Mononuclear cell (primary cell): ENCODE data around the gene NANOS1. TPM values are rescaled to one million over a fixed set of nuclear protein-coding genes. Genes with fewer than 3 reads are reported as not detected.

ENCODE experiments used
- H3K27me3 ChIP-seq: 2 replicates; pipeline ENCODE4 v1.6.0; 2011; ENCODE audit warnings: low read length, control low read depth; ENCODE audit not compliant: insufficient read depth
- H3K4me1 ChIP-seq: 2 replicates; pipeline ENCODE4 v1.5.1; 2011; ENCODE audit warnings: mild to moderate bottlenecking, low read length, control low read depth; ENCODE audit not compliant: insufficient read depth
- H3K4me3 ChIP-seq: 2 replicates; pipeline ENCODE4 v1.5.1; 2011; ENCODE audit warnings: mild to moderate bottlenecking, low read length, moderate library complexity
- H3K9me3 ChIP-seq: 2 replicates; pipeline ENCODE4 v1.5.1; 2011; ENCODE audit warnings: low read depth, mild to moderate bottlenecking, control low read depth, low read length
- total RNA-seq: library from RNA; depleted of rRNA; stranded (reverse); fragments of >200 nt; gene quantifications from one replicate; pipeline ENCODE4 v1.2.3, GENCODE V29; 2012

The NANOS1 gene
- total RNA-seq, 1 donor = under 0.01 TPM

DNA sequence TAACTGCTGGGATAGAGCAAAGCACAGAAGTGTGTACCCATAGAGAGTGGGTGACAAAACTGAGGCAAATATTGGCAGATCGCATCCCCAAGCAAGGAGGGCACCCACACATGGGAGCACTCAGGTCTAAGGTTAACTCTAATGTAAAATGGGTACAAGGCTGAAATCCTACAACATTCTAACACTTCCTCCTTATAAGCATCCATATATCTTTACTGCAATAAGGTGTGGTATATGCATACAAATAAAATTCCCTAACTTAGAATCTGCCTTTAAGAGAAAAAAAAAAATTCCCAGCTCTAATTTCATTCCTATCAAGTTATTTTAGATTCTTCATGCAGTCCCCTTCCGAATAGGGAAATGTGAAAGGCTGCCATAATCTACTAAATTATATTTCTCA is 32.4 kb downstream of the NANOS1 start:
- Histone ChIP-seq H3K27me3 (no peaks in the 10 kb centered on the region), H3K4me3 (no peak overlapping the region)

DNA sequence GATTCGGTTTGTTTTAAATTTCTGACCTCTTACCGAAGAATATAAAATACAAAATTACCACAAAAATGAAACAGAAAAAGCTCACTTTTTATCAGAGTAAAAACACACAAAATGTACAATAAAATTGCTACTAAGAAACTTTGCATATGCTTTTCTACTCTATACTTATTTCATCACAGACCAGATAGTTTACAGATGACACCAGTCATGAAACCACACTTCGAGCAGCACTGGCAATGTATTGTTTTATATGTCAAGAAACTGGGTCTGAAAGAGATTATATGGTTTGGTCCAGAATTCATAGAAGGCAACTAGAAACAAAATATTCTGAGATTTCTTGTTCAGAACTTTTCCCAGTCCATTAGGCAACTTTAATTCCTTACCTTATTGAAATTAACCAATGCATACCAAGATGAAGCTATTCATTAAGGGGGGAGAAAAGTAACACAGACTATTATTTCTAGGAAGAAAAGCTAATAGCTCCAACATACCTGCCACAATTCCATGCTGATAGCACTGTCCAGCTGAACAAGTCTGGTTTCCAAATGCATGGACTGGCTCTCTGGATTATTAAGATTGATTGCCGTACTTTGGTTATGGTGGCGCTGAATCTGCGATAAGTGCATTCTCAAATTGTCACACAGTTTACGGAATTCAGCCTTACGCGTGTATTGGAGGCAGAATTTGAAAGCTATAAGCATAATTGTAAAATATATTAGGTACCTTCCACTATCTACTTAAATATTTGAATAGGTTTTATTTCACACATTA is 41.1 kb downstream of the NANOS1 start:
- Histone ChIP-seq H3K27me3 (no peaks in the 10 kb centered on the region), H3K9me3 (no peaks in the 10 kb centered on the region), H3K4me3 (no peak overlapping the region), H3K4me1 (peaks cover under 1% of the 10 kb centered on the region)

More for the DNA sequence above, 32.4 kb downstream of the NANOS1 start:
- Histone ChIP-seq H3K9me3 (no peaks in the 10 kb centered on the region), H3K4me1 (no peaks in the 10 kb centered on the region)

DNA sequence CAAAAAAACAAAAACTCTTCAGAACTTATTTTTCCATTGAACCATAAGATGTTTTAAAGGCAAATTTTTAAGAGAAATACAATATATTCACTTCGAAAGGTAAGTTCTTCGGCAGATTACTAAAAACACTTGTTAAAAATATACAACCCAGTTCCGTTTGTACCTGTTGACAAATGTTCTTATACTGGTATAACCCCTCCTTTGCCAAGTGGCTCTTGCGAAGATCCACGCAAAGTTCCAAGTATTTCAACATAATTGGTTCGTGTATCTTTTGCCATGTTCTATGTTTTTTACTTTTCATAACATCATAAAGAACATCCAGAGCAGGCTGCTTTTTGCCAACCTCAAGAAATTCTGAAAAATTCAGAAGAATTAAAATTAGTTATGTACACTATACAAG is 44.1 kb downstream of the NANOS1 start:
- Histone ChIP-seq H3K9me3 (no peaks in the 10 kb centered on the region), H3K4me1 (peaks cover 30% of the 10 kb centered on the region)

DNA sequence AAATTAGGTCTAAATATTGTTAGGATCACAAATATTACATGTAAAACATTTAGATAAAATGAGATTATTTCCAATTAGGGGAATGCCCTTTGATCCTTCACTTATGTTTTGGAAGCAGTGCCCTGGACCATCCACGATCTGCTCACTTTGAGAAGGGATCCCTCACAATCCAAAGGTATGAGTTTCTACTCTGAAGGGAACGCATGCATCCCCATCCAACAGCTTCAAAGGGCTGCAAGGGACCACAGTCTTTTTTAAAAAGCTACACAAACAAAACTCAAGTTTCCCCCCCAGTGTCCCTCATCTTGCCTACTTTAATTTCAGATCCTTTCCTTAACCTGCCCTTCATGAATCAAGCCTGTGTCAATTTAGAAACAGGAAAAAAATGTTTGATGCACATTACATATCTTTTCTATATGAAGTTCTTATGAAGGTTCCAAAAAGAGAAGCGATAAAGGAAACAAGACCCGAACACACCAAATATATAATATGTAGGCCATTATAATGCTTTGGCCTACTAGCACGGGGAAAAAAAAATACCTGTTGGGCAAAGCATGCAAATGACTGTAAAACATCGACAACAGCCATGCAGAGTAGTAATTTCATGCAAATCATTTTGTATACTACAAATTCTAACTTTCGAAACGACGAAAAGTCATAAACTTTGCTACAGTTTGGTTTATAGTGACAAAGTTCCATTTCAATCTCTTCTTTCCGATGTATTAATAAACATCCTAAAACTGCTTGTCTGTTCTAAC is 49.1 kb downstream of the NANOS1 start:
- H3K27me3 ChIP-seq = no peaks in the 10 kb centered on the region
- no peaks in the 10 kb centered on the region for H3K9me3 ChIP-seq
- H3K4me3 ChIP-seq = peak overlapping the region; percentile 99
- peaks cover 55% of the 10 kb centered on the region for H3K4me1 ChIP-seq

More for the DNA sequence above, 44.1 kb downstream of the NANOS1 start:
- Histone ChIP-seq H3K27me3 (no peaks in the 10 kb centered on the region), H3K4me3 (no peak overlapping the region)

DNA sequence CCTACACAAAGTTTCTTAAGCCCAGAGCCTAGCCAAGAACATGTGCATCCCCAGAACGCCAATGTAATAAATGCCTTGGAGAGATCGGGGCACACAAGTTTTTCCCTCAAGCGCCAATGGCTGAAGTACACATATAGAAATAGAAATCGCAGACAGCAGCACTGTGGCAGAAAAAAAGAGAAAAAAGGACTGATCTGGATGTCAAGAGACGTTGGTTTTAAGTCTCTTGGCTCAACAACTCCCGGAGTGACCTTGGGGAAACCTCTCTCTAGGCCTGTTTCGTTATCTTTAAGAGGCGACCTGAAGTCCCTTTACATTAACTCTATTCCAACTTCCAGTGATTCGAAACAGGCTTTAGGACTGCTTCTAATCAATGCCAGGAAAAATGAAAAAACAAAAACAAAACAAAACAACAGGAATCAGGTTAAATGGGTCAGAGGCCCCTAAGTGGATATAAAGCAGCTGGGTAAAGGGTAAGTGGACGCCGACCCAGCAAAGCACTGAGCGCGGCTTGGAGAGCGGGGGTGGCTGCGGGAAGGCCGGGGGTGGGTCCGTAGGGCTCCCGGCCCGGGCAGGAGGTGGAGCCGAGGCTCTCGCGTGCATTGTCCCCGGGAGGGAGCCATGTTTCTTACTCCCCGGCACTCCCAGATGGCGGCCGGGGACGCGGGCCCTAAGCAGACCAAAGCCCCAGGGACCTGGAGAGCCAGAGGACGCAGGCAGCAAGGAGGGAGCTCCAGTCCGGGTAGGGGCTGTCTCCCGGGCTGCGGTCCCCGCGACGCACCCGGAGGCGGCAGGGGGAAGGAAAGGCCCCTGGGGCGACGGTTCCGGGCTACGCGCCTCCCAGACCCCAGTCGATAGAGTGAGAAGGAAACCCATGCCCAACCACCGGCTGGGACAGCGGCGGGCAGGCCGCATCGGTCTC is 50.3 kb downstream of the NANOS1 start:
- H3K4me1 ChIP-seq = peaks cover 55% of the 10 kb centered on the region
- H3K9me3 ChIP-seq = no peaks in the 10 kb centered on the region
- H3K27me3 ChIP-seq = no peaks in the 10 kb centered on the region

DNA sequence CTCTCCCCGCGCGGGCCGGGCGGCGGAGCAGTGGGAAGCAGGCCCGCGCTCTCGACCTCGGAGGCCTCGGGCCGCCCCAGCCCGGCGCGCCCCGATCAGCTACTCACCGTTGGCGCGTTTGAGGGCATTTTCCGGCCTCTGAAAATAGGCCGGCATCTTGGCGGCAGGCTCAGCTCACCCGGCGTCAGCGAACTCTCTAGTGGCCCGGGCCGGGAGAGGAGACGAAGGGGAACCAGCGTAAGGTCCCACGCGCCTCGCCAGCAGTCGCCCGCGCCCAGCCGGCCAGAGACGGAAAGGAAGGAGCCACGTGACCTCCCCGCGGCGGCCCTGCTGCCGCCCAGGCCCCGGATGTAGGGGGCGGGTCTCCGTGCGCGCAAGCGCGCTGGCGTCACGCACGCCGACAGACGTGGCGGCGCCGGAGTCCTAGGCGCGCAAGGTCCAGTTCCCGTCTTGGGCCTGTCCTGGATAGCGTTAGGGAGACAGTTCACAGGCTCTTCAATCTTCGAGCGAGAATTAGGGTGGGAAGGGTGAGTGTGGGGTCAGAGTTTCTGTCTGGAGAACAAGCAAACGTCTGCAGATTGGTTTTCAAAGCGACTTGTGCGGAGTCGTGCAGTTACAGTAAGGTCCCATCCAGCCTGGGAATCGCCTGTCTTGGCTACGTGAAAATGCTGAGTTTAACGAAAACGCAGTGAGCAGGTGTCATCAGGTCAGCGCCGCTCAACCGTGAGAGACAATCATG is 51.2 kb downstream of the NANOS1 start, which contains the start of gene EIF3A:
Gene EIF3A (minus strand): TSS at position 297 of the 739 bp plus-strand sequence. CDS start 141 bp downstream, at position 156.
- H3K27me3 ChIP-seq = no peaks in the 10 kb centered on the region
- no peaks in the 10 kb centered on the region for H3K9me3 ChIP-seq
- peaks cover 54% of the 10 kb centered on the region for H3K4me1 ChIP-seq
- peak within 1 kb of the TSS; percentile 99 for H3K4me3 ChIP-seq

More for the DNA sequence above, 50.3 kb downstream of the NANOS1 start:
- H3K4me3 ChIP-seq = peak overlapping the region; percentile 99

Other genes starting within 250 kb of the NANOS1 start
- 131 TPM for gene EIF3A, start 51.1 kb downstream of the NANOS1 start, total RNA-seq
- gene DENND10, start 74.4 kb downstream of the NANOS1 start, total RNA-seq = 40.8 TPM
- 7.5 TPM for gene SFXN4, start 136.0 kb downstream of the NANOS1 start, total RNA-seq
- gene PRDX3, start 149.1 kb downstream of the NANOS1 start, total RNA-seq = 28.8 TPM
- gene GRK5, start 177.9 kb downstream of the NANOS1 start, total RNA-seq = 10.6 TPM